LoVo (cell line): Measurements from ENCODE around the gene LMO4.

ENCODE experiments used
- DNase-seq: peaks from one replicate; pipeline ENCODE4 v3.0.0-alpha.2; 2016; ENCODE audit warnings: low spot score

LMO4 gene

GRCh38 chr1:87358219-87358618, 29.5 kb downstream of the LMO4 start:
- no peak for DNase-seq

- no peak for DNase-seq
Measured at GRCh38 chr1:87359586-87359985, 30.9 kb downstream of the LMO4 start.

DNA sequence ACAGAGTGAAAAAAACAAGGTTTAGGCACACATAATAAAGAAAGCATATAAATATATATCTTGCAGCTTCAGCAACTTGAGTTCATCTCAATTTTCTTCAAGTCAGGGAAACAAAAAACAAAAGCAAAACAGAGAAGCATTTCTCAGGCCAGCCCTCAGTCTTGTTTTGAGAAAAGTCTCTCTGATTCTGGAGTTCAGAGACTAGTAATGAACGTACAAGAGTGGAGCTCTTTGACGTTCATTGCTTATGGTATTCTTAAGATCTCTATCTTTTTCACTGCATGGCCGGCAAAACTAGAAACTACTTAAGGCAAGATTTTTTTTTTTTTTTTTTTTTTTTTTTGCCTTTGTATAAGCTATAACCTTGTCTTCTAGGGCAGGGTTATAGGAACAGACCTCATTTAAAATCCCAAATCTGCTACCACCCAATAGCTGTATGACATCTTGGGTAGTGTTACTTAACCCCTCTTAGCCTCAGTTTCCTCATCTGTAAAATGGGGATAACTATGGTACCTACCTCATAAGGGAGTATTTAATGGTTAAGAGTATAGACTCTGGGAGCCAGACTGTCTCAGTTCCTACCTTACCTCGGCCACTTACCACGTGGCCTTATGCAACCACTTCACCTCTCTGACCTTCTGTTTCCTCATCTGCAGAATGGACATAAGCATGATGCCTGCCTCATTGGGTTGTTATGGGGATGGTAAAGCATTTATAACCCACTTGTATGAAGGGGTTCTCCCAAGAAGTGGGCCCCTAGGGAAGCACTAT, 33.6 kb downstream of the LMO4 start:
- DNase-seq = no peak

GRCh38 chr1:87362834-87363426, 34.2 kb downstream of the LMO4 start:
- no peak for DNase-seq

DNA sequence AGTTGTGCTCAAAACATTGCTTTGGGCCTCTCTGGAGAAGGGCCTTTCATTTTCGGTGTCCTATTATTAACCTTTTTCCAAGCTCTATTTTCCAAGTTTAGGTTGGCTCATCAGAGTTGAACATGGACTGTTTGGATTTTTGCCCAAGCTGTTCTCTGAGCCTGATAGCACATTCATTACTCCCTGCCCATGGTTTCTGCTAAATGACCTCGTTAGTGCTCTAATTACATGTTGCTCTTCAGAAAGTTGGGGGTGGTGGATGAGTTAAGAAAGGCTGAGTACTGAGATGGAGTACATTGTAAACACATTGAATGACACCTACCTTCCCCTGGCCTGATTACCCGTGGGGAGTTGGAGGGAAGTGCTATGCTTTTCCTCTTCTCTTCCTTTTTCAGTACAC, 38.9 kb downstream of the LMO4 start:
- no peak for DNase-seq

- no peak for DNase-seq
Measured at GRCh38 chr1:87368907-87369306, 40.2 kb downstream of the LMO4 start.

DNA sequence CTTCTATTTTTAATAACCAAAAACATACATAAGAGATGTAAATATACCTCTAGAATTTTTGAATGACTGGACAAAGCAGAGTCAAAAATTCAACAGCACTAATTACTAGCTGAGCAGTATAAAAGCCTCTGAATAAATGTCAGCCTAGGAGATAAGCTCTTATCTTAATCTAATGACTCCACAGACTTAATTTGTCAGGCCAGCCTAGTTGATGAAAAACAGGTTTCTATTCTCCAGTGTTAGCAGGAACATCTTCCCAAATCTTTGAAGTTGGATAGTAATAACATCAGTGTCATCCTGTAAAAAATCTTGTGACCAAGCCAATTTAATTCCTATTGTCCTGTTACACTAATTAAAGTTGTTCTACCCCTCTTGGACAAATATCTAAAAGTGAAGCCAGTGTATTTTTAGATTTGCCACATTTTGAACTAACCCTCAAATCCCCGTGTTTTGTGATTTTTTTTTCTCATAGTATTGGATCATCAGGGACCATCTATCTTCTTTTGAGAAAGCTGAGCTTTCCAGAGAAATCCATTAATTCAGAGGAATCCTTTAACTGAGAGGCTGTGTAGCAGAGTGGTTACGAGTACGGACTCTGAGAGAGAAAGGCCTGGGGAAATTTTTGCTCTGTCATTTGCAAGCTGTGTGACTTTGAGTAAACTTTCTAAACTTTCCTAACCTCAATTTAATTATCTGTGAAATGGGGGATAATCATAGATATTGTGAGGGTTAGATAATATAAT, 41.2 kb downstream of the LMO4 start:
- DNase-seq = no peak

DNA sequence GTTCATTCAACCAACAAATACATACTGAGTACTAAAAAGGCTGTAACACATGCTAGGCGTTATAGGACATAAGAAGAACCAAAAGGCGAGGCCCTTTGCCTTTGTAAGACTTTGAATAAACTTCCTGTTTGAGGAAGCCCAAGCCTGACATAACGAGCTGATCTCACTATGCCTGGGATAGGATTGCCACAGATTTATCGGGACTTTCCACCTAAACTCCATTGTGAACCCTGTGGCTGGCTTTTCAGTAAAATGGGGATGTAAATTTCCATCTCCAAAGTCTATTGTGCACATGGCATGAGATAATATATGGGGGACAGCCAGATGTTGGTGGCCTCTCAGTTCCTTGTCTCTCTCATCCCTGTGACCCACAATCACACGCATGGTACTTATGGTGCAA, 41.9 kb downstream of the LMO4 start:
- no peak for DNase-seq

DNA sequence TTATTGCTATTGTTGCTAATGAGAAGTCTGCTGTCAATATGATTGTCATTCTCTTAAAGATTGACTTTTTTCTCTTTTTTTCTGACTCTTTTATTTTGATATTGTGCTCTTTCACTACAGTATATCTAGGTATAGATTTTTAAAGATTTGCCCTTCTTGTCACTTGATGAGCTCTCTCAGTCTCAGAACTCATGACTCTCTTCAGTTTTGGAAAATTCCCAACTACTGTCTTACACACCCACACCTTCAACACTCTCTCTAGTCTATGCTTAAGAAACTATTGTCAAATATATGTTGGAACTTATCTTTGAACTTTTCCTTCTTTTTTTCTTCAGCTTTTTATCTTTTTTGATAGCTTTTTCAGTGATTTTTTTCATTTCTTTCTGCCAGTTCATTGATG, 50.6 kb downstream of the LMO4 start:
- no peak for DNase-seq

- DNase-seq = peak; percentile 13
Measured at GRCh38 chr1:87386217-87386790, 57.6 kb downstream of the LMO4 start.

GRCh38 chr1:87388411-87388810, 59.7 kb downstream of the LMO4 start:
- DNase-seq = no peak

GRCh38 chr1:87389011-87389410, 60.3 kb downstream of the LMO4 start:
- DNase-seq = peak; percentile 70

GRCh38 chr1:87389546-87389945, 60.9 kb downstream of the LMO4 start:
- DNase-seq = no peak

DNA sequence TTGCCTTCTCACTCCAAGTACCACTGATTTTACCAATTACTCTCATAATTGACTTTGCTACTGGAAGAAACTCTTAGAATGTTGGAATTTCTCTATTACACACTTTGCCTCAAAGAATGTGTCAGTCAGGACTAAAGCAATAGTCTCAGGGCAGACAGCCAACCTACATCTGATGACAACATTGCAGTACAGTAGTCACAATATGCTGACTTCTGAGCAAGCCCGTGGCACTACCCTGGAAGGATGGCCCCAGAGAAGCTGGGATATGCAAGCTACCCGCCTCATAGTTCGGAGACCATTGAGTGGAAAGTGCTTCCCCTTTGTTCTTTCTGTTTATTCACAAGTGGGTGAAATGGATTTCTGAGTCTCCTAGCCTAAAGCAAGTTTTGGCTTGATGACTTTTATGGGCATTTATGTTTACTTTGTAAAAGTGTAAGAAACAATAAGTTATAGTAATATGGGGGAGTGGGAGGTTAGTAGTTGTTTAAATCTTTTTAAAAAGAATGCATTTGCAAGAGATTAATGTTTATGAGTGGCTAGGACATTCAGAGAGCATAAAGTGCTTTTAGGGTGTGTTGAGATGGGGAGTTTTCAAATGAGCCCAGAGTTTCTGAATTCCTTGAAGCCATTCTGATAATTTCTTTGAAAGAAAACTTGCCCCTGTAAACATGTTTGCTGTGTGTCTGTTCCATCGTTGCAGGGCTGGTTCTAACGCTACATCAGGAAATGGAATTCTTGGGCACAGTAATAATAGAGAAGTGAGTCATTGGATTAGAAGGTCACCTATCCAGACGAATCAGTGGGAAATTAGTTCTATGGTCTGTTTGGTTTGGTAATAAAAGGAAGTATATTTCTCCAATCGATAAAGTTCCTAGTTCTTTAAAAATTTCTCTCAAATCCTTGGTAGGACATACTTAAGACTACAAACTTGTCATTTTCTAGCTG, 63.8 kb downstream of the LMO4 start:
- peak; percentile 63 for DNase-seq

DNA sequence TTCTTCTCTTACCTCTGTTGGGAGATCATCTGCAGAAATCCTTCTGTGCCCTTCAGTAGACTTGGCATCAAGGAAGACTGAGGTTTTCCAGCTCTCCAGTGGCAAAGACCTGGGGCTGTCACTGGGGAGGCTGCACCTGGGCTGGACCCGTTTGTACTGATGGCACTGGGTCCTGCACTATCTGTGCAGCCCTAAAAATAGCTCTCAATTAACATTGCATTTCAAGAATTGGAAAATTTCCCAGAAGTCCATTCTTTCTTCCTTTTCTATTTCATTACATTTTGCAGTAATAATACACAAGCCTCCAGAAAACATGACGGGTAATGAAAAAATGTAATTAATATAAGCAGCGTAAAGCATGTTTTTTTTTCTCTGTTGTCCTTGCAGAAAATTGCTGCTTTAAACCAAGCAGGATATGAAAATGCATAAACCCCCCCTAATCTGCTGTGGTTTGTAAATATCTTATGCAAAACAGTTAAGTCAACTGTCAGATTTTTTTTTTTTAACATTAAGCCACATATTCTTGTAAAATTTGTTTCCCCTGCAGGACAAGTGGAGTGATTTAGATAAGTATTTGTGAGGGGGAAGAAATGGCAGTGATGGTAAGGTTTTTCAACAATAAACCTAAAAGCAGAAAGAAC, 64.9 kb downstream of the LMO4 start:
- DNase-seq = no peak

GRCh38 chr1:87394513-87394912, 65.8 kb downstream of the LMO4 start:
- DNase-seq = no peak

- no peak for DNase-seq
Measured at GRCh38 chr1:87394982-87395381, 66.3 kb downstream of the LMO4 start.
